Endothelial cell of umbilical vein (primary cell): Measurements from ENCODE around the gene COL6A3. TPM values are rescaled to one million over a fixed set of nuclear protein-coding genes. Genes with fewer than 3 reads are reported as not detected.

Experiments used
- BruUV-seq: library from RNA; stranded (reverse); fragments of 400-500 nt; replicated peaks from 2 replicates; lab custom pipeline; 2021; lab: Mats Ljungman, UMichigan
- CTCF ChIA-PET: fragments of 300-600, 350-600 bp; sonication (Branson Sonifier 250); formaldehyde crosslinking; loops from one replicate; lab custom pipeline; 2021; ENCODE audit warnings: antibody characterized with exemption, inconsistent platforms; lab: Charles Lee
- POLR2A ChIA-PET: fragments of 300-600, 350-600 bp; sonication (Branson Sonifier 250); formaldehyde crosslinking; loops from one replicate; lab custom pipeline; 2021; ENCODE audit warnings: antibody characterized with exemption, inconsistent platforms; lab: Charles Lee
- DNase-seq: peaks from one replicate; pipeline ENCODE4 v3.0.0-alpha.2; 2011; ENCODE audit warnings: low read depth, low spot score
- FAIRE-seq: peaks from 2 replicates; lab custom pipeline; 2011; peaks lifted over from hg19 to GRCh38; lab: Jason Lieb, UNC
- H2AFZ ChIP-seq: 2 replicates; pipeline ENCODE4 v1.6.0; 2012; ENCODE audit warnings: low read depth, low read length, control low read depth, inconsistent platforms
- H3K27ac ChIP-seq: 2 replicates; pipeline ENCODE4 v1.5.1; 2011; ENCODE audit warnings: low read depth, mild to moderate bottlenecking, control low read depth, low read length, moderate library complexity; ENCODE audit not compliant: insufficient read depth
- H3K27me3 ChIP-seq, 2 experiments: 2 replicates each; pipeline versions ENCODE4 v1.6.0 to v1.6.1; 2011; ENCODE audit warnings: low read length in 2 of 2, mixed read lengths in 1 of 2; ENCODE audit not compliant: control insufficient read depth in 2 of 2, insufficient read depth in 2 of 2
- H3K36me3 ChIP-seq, 2 experiments: 2 replicates in 1 of 2; 3 replicates in 1 of 2; pipeline ENCODE4 v1.5.1; 2011; ENCODE audit warnings: low read length in 2 of 2, mild to moderate bottlenecking in 1 of 2, moderate library complexity in 1 of 2; ENCODE audit not compliant: control insufficient read depth in 2 of 2, insufficient read depth in 2 of 2; ENCODE audit errors: extremely low read depth in 1 of 2
- H3K4me1 ChIP-seq: 3 replicates; pipeline ENCODE4 v1.5.1; 2011; ENCODE audit warnings: mild to moderate bottlenecking, low read length; ENCODE audit not compliant: control insufficient read depth, insufficient read depth; ENCODE audit errors: extremely low read depth
- H3K4me2 ChIP-seq: 2 replicates; pipeline ENCODE4 v1.6.1; 2011; ENCODE audit warnings: low read length, control low read depth, mixed read lengths; ENCODE audit not compliant: insufficient read depth
- H3K4me3 ChIP-seq, 3 experiments: fragments of 200-600 bp in 1 of 3; sonication (generic), shearing (Covaris generic) in 1 of 3; replicated peaks in 1 of 3; 2 replicates each; pipeline ENCODE4 v1.5.1; 2011 to 2016; ENCODE audit warnings: control low read depth in 3 of 3, low read length in 3 of 3, mild to moderate bottlenecking in 2 of 3, inconsistent platforms in 1 of 3, low read depth in 1 of 3, moderate library complexity in 1 of 3; ENCODE audit not compliant: insufficient read depth in 1 of 3
- H3K79me2 ChIP-seq: 2 replicates; pipeline ENCODE4 v1.6.0; 2012; ENCODE audit warnings: low read length, inconsistent platforms; ENCODE audit not compliant: control insufficient read depth, insufficient read depth
- H3K9ac ChIP-seq: replicated peaks from 2 replicates; pipeline ENCODE3; 2011; ENCODE audit warnings: low read length, control low read depth; ENCODE audit not compliant: insufficient read depth; ENCODE audit errors: extremely low read depth
- H3K9me1 ChIP-seq: replicated peaks from 3 replicates; pipeline ENCODE4 v1.6.0; 2011; ENCODE audit warnings: mild to moderate bottlenecking, low read length; ENCODE audit not compliant: control insufficient read depth, insufficient read depth; ENCODE audit errors: extremely low read depth
- H3K9me3 ChIP-seq: replicated peaks from 2 replicates; pipeline ENCODE4 v1.5.1; 2012; ENCODE audit warnings: low read length, inconsistent platforms; ENCODE audit not compliant: control insufficient read depth, insufficient read depth
- H4K20me1 ChIP-seq: replicated peaks from 2 replicates; pipeline ENCODE3; 2011; ENCODE audit warnings: mild to moderate bottlenecking, low read length; ENCODE audit not compliant: control insufficient read depth, insufficient read depth; ENCODE audit errors: extremely low read depth
- EZH2 ChIP-seq: IDR thresholded peaks from 2 replicates; pipeline ENCODE4 v1.6.1; 2012; ENCODE audit warnings: borderline replicate concordance, low read depth, mild to moderate bottlenecking, moderate library complexity, low read length, inconsistent platforms; ENCODE audit not compliant: severe bottlenecking
- FOS ChIP-seq: IDR thresholded peaks from 2 replicates; pipeline ENCODE4 v1.6.1; 2011; ENCODE audit warnings: mild to moderate bottlenecking, low read length, moderate library complexity, borderline replicate concordance; ENCODE audit not compliant: insufficient read depth
- GATA2 ChIP-seq: IDR thresholded peaks from 2 replicates; pipeline ENCODE4 v1.7.0; 2011; ENCODE audit warnings: low read depth, mild to moderate bottlenecking, moderate library complexity, mixed read lengths, low read length; ENCODE audit not compliant: insufficient read length, insufficient read depth
- JUN ChIP-seq: IDR thresholded peaks from 2 replicates; pipeline ENCODE4 v1.6.1; 2011; ENCODE audit warnings: borderline replicate concordance, low read depth; ENCODE audit not compliant: insufficient read length, insufficient read depth
- MYC ChIP-seq: IDR thresholded peaks from one replicate; pipeline ENCODE4 v1.6.1; 2011; ENCODE audit warnings: mild to moderate bottlenecking, low read depth, low read length
- POLR2A ChIP-seq: IDR thresholded peaks from 2 replicates; pipeline ENCODE4 v1.6.1; 2012; ENCODE audit warnings: low read depth, mild to moderate bottlenecking, control low read depth, low read length
- POLR2AphosphoS5 ChIP-seq: IDR thresholded peaks from 2 replicates; pipeline ENCODE4 v1.6.1; 2012; ENCODE audit warnings: low read depth, mild to moderate bottlenecking, control low read depth, low read length, moderate library complexity; ENCODE audit not compliant: insufficient read depth
- dilution Hi-C: fragments of 300-500 bp; cut with MboI; formaldehyde crosslinking; loops from one replicate; pipeline ENCODE4 v1.15.0; 2019; ENCODE audit warnings: low sequenced_read_pairs; ENCODE audit not compliant: extremely low pct_ligation_motif_present
- intact Hi-C: fragments of 100-400 bp; cut with micrococcal nuclease; formaldehyde crosslinking; loops from one replicate; pipeline ENCODE4 v1.10.0; 2022
- polyA plus RNA-seq, 4 experiments: library from polyadenylated mRNA; depleted of rRNA in 3 of 4; stranded (reverse) in 3 of 4; unstranded in 1 of 4; fragments of >200 nt; gene quantifications; 2 replicates each; pipeline versions ENCODE4 v1.2.1 to v1.2.3, GENCODE V29; 2011 to 2012; ENCODE audit warnings: missing spikeins in 1 of 4
- total RNA-seq: library from RNA; stranded (reverse); gene quantifications from 2 replicates; pipeline ENCODE4 v1.2.3, GENCODE V29; 2021
- TF ChIP-seq, protein P1 (sequence below): IDR thresholded peaks from 2 replicates; pipeline ENCODE4 v1.6.1; 2011; ENCODE audit not compliant: insufficient read depth, insufficient read length
- TF ChIP-seq, protein P2 (sequence below), 2 donors: IDR thresholded peaks; 1 replicate in 1 of 2; 2 replicates in 1 of 2; pipeline ENCODE4 v1.5.1; 2011; ENCODE audit warnings: low read length in 2 of 2, mild to moderate bottlenecking in 2 of 2, moderate library complexity in 2 of 2, control low read depth in 1 of 2, inconsistent platforms in 1 of 2, low read depth in 1 of 2; ENCODE audit not compliant: insufficient read depth in 1 of 2; ENCODE audit errors: extremely low read depth in 1 of 2

The COL6A3 gene
- total and polyA plus RNA-seq, 2 donors (not counting 3 experiments of a cell fraction or from before 2014, with no cell fraction given) = 0.03 TPM; not detected in 1

DNA sequence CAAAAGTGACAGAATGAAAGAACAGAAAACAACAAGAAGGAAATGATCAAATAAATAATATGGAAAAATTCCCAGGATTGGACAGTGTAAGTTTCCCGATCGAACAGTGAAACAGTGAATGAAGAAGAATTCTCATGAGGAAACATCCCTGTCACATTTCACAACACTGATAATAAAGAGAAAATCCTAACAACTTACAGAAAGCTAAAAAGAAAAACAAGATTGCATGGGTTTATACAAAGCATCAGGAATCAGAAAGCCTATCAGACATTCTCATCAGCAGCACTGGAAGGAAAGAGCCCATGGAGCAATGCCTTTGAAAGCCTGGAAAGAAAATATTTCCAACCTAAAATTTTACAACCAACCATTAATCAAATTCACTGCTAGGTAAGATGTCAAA lies 9.9 kb upstream of the COL6A3 start:
- no peak overlapping the region for H3K4me3 ChIP-seq
- ChIA-PET POLR2A (no interaction called here), CTCF (interaction anchor here (1.1 kb wide), 1 partner anchor 148 kb away, joined by 4 read pairs; no protein-coding TSS in a partner anchor)
- no peak overlapping the region for H2AFZ ChIP-seq
- dilution Hi-C loops (no loop called here), intact Hi-C loops (no loop called here)
- FAIRE-seq (no peak), DNase-seq (no peak)
- H4K20me1 ChIP-seq = no peaks in the 10 kb centered on the region
- no peaks in the 10 kb centered on the region for H3K79me2 ChIP-seq
- H3K9me1 ChIP-seq = no peaks in the 10 kb centered on the region
- TF ChIP-seq POLR2AphosphoS5 (no peak), GATA2 (no peak), EZH2 (no peak)
- peaks cover 24 to 26% of the 10 kb centered on the region in 2 experiments for H3K27me3 ChIP-seq
- no peaks in the 10 kb centered on the region for H3K9me3 ChIP-seq
- H3K27ac ChIP-seq = no peak overlapping the region
- no TSS peak for BruUV-seq
- no peak overlapping the region for H3K4me2 ChIP-seq
- no peaks in the 10 kb centered on the region for H3K36me3 ChIP-seq
- H3K4me1 ChIP-seq = peaks cover 5% of the 10 kb centered on the region
- H3K9ac ChIP-seq = no peak overlapping the region

DNA sequence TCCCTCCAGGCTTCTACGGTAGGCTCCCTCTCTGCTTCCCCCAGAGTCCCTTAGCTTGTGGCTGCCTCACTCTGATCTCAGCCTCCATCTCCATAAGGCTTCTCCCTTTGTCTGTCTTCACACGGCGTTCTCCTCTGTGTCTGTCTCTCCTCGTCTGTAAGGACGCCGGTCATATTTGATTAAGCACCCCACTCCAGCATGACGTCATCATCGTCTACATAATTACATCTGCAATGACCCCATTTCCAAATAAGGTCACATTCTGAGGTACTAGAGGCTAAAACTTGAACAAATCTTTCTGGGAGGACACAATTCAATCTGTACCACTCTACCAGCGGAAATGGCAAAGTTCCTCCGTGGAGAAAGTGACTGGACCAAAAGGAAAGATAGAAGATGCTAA lies 8.3 kb upstream of the COL6A3 start:
- intact Hi-C loops (no loop called here), dilution Hi-C loops (no loop called here)
- TF ChIP-seq POLR2AphosphoS5 (no peak), JUN (no peak), FOS (no peak), GATA2 (no peak), POLR2A (no peak), EZH2 (no peak), MYC (no peak)
- TF ChIP-seq, protein P1, sequence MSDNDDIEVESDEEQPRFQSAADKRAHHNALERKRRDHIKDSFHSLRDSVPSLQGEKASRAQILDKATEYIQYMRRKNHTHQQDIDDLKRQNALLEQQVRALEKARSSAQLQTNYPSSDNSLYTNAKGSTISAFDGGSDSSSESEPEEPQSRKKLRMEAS = no peak
- TF ChIP-seq, protein P2, sequence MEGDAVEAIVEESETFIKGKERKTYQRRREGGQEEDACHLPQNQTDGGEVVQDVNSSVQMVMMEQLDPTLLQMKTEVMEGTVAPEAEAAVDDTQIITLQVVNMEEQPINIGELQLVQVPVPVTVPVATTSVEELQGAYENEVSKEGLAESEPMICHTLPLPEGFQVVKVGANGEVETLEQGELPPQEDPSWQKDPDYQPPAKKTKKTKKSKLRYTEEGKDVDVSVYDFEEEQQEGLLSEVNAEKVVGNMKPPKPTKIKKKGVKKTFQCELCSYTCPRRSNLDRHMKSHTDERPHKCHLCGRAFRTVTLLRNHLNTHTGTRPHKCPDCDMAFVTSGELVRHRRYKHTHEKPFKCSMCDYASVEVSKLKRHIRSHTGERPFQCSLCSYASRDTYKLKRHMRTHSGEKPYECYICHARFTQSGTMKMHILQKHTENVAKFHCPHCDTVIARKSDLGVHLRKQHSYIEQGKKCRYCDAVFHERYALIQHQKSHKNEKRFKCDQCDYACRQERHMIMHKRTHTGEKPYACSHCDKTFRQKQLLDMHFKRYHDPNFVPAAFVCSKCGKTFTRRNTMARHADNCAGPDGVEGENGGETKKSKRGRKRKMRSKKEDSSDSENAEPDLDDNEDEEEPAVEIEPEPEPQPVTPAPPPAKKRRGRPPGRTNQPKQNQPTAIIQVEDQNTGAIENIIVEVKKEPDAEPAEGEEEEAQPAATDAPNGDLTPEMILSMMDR (IDR thresholded peaks at IDR 0.05; ENCODE audit: extremely low read depth in 1 of 2, insufficient read depth in 1 of 2, low read depth in 1 of 2, low read length in 2 of 2) = no peak
- H3K79me2 ChIP-seq = no peaks in the 10 kb centered on the region
- ChIA-PET CTCF (interaction anchor here (1.0 to 6.0 kb wide), 47 partner anchors 8 to 329 kb away, joined by 3 to 153 read pairs (median 7); no protein-coding TSS in a partner anchor), POLR2A (no interaction called here)
- peaks cover 5% of the 10 kb centered on the region for H3K4me1 ChIP-seq
- H3K9me1 ChIP-seq = no peaks in the 10 kb centered on the region
- no peak overlapping the region for H2AFZ ChIP-seq
- BruUV-seq = no TSS peak
- no peaks in the 10 kb centered on the region for H3K9me3 ChIP-seq
- H3K36me3 ChIP-seq = no peaks in the 10 kb centered on the region
- H4K20me1 ChIP-seq = no peaks in the 10 kb centered on the region
- no peak for FAIRE-seq
- no peak for DNase-seq
- no peak overlapping the region for H3K9ac ChIP-seq
- H3K4me3 ChIP-seq = no peak overlapping the region
- H3K27me3 ChIP-seq = peaks cover 21 to 23% of the 10 kb centered on the region in 2 experiments
- no peak overlapping the region for H3K27ac ChIP-seq
- H3K4me2 ChIP-seq = no peak overlapping the region
